Trophoblast cell (in vitro differentiated cells and primary cell): ENCODE results near the gene TTLL1.
A peak's percentile ranks its signal among the peaks of the same experiment; 100 is the strongest.
"Not testable (repeated sequence)": the region's sequence is repeated elsewhere in the genome, so short reads cannot be mapped to it uniquely, and the experiment has no call there.

Experiments
- DNase-seq, 2 donors: peaks; one replicate each; pipeline ENCODE4 v3.0.0-alpha.2; 2016
- H2AFZ ChIP-seq: 2 replicates; pipeline ENCODE4 v1.6.1; 2013; ENCODE audit warnings: low read length, moderate library complexity, mild to moderate bottlenecking; ENCODE audit not compliant: insufficient read depth, poor library complexity
- H2AK5ac ChIP-seq: 2 replicates; pipeline ENCODE4 v1.6.1; 2013; ENCODE audit warnings: mild to moderate bottlenecking, low read length
- H2BK120ac ChIP-seq: 2 replicates; pipeline ENCODE4 v1.6.1; 2013; ENCODE audit warnings: low read length, mild to moderate bottlenecking, moderate library complexity; ENCODE audit not compliant: insufficient read depth, poor library complexity
- H2BK12ac ChIP-seq: 2 replicates; pipeline ENCODE4 v1.6.1; 2013; ENCODE audit warnings: mild to moderate bottlenecking, low read length, moderate library complexity
- H2BK5ac ChIP-seq: 2 replicates; pipeline ENCODE4 v1.6.1; 2013; ENCODE audit warnings: low read length, low read depth, moderate library complexity, mild to moderate bottlenecking; ENCODE audit not compliant: poor library complexity
- H3K14ac ChIP-seq: 2 replicates; pipeline ENCODE4 v1.6.1; 2013; ENCODE audit warnings: mild to moderate bottlenecking, low read length
- H3K18ac ChIP-seq: 2 replicates; pipeline ENCODE4 v1.6.1; 2013; ENCODE audit warnings: mild to moderate bottlenecking, low read length
- H3K23ac ChIP-seq: 2 replicates; pipeline ENCODE4 v1.6.1; 2013; ENCODE audit warnings: low read length
- H3K27ac ChIP-seq: 2 replicates; pipeline ENCODE4 v1.5.1; 2013; ENCODE audit warnings: low read depth, mild to moderate bottlenecking, inconsistent platforms, low read length, moderate library complexity
- H3K27me3 ChIP-seq: 2 replicates; pipeline ENCODE4 v1.6.1; 2013; ENCODE audit warnings: inconsistent platforms, mild to moderate bottlenecking, low read length, moderate library complexity; ENCODE audit not compliant: insufficient read depth
- H3K36me3 ChIP-seq, 2 experiments: 1 replicate in 1 of 2; 2 replicates in 1 of 2; pipeline ENCODE4 v1.6.1; 2013; ENCODE audit warnings: low read length in 2 of 2, mild to moderate bottlenecking in 2 of 2, moderate library complexity in 1 of 2; ENCODE audit not compliant: insufficient read depth in 2 of 2, control insufficient read depth in 1 of 2
- H3K4ac ChIP-seq: 2 replicates; pipeline ENCODE4 v1.6.1; 2013; ENCODE audit warnings: low read depth, mild to moderate bottlenecking, low read length, moderate library complexity
- H3K4me1 ChIP-seq, 2 experiments: 1 replicate in 1 of 2; 2 replicates in 1 of 2; pipeline ENCODE4 v1.6.1; 2013; ENCODE audit warnings: low read length in 2 of 2, mild to moderate bottlenecking in 2 of 2, moderate library complexity in 1 of 2; ENCODE audit not compliant: insufficient read depth in 2 of 2, control insufficient read depth in 1 of 2
- H3K4me2 ChIP-seq: 2 replicates; pipeline ENCODE4 v1.6.1; 2013; ENCODE audit warnings: inconsistent platforms, mild to moderate bottlenecking, low read length, moderate library complexity
- H3K4me3 ChIP-seq: 2 replicates; pipeline ENCODE4 v1.5.1; 2013; ENCODE audit warnings: mild to moderate bottlenecking, low read depth, low read length, inconsistent platforms
- H3K79me1 ChIP-seq: one replicate; pipeline ENCODE4 v1.6.1; 2013; ENCODE audit warnings: low read length
- H3K79me2 ChIP-seq: 2 replicates; pipeline ENCODE4 v1.6.1; 2013; ENCODE audit warnings: low read length, mild to moderate bottlenecking; ENCODE audit not compliant: control insufficient read depth, insufficient read depth, poor library complexity
- H3K9ac ChIP-seq: 2 replicates; pipeline ENCODE4 v1.6.1; 2013; ENCODE audit warnings: mild to moderate bottlenecking, low read length
- H3K9me3 ChIP-seq: 2 replicates; pipeline ENCODE4 v1.6.1; 2013; ENCODE audit warnings: low read depth, mild to moderate bottlenecking, control low read depth, inconsistent platforms, low read length; ENCODE audit not compliant: insufficient read depth
- H4K12ac ChIP-seq: 2 replicates; pipeline ENCODE4 v1.6.1; 2013; ENCODE audit warnings: low read depth, mild to moderate bottlenecking, low read length, moderate library complexity
- H4K8ac ChIP-seq: 2 replicates; pipeline ENCODE4 v1.6.1; 2013; ENCODE audit warnings: low read depth, mild to moderate bottlenecking, low read length, moderate library complexity
- H4K91ac ChIP-seq: one replicate; pipeline ENCODE4 v1.6.1; 2013; ENCODE audit warnings: low read depth, mild to moderate bottlenecking, low read length, moderate library complexity
- WGBS: extraction: QIAGEN DNeasy Blood & Tissue Kit; methylation state at CpG from one replicate; pipeline ENCODE4 v1.1.7; 2013; ENCODE audit warnings: missing lambda C conversion rate; ENCODE audit not compliant: insufficient read length, insufficient coverage; ENCODE audit errors: extremely low coverage; 5-methylcytosine and 5-hydroxymethylcytosine counted together

The TTLL1 gene

GRCh38 chr22:42995654-42996053 is 93.5 kb downstream of the TTLL1 start:
- H3K18ac ChIP-seq, H3K4me3 ChIP-seq, H3K9ac ChIP-seq, H3K27me3 ChIP-seq, H4K8ac ChIP-seq, H4K91ac ChIP-seq, H2AK5ac ChIP-seq, H2BK120ac ChIP-seq, H2BK5ac ChIP-seq, H3K4ac ChIP-seq, H2AFZ ChIP-seq, H3K23ac ChIP-seq, H2BK12ac ChIP-seq, DNase-seq, H3K4me2 ChIP-seq, H3K14ac ChIP-seq, H4K12ac ChIP-seq, H3K9me3 ChIP-seq: not testable (repeated sequence)
- peaks cover 25 to 38% of the 10 kb centered on the region in 2 experiments for H3K4me1 ChIP-seq
- peaks cover 0 to 12% of the 10 kb centered on the region in 2 experiments for H3K36me3 ChIP-seq
- peaks cover 23% of the 10 kb centered on the region for H3K79me1 ChIP-seq
- no CpG with 5 or more reads among the region's 7 CpGs for WGBS
- H3K27ac ChIP-seq: peak overlapping the region; percentile 26
- peaks cover 41% of the 10 kb centered on the region for H3K79me2 ChIP-seq

DNA sequence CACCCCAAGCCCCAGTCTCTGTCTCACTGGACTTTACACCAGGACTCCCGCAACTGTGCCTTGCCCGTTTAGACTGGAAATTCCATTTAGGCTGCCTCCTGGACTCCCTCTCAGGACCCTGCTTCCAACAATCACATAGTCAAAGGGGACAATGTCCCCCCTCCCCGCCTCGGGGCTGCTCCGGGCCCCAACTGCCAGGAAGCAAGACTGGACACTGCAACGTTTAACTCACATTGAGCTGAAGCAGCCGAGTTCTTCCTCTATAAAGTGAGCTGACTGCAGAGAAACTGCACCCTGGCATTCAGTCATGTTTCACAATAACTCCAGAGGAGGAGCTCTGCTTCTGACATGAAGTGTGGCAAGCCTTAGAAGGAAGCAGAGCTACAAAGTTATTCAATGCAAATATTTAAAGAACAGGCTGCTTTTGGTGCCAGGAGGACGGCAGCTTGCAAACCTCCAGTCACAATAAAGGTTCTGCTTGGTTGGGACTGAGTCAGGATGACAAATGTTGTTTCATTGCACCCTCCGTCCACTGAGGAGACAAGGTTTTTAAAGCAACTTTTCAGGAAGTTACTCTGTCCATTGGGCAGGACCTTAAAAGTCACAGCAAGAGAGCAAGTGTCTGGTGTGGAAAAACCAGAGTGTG is 94.2 kb downstream of the TTLL1 start:
- Histone ChIP-seq H3K79me1 (peaks cover 25% of the 10 kb centered on the region), H3K14ac (peak overlapping the region; percentile 22), H3K9ac (no peak overlapping the region), H3K4me1 (peaks cover 29 to 41% of the 10 kb centered on the region in 2 experiments), H3K9me3 (peaks cover 1% of the 10 kb centered on the region), H2BK5ac (no peak overlapping the region), H3K4ac (peak overlapping the region; percentile 68), H2AK5ac (no peak overlapping the region), H2BK120ac (no peak overlapping the region), H3K27ac (peak overlapping the region; percentile 26), H3K36me3 (peaks cover 0 to 11% of the 10 kb centered on the region in 2 experiments), H4K8ac (peak overlapping the region; percentile 9), H3K18ac (peak overlapping the region; percentile 50), H4K12ac (no peak overlapping the region), H3K4me3 (no peak overlapping the region), H3K4me2 (no peak overlapping the region), H3K79me2 (peaks cover 38% of the 10 kb centered on the region), H3K23ac (no peak overlapping the region), H2AFZ (no peak overlapping the region), H3K27me3 (no peaks in the 10 kb centered on the region), H4K91ac (peak overlapping the region; percentile 30), H2BK12ac (peak overlapping the region; percentile 26)
- peak in 1 of 2 donors; percentile 71 for DNase-seq
- WGBS: no CpG with 5 or more reads among the region's 9 CpGs

GRCh38 chr22:42994276-42994916 is 94.8 kb downstream of the TTLL1 start:
- peak overlapping the region; percentile 26 for H3K27ac ChIP-seq

DNA sequence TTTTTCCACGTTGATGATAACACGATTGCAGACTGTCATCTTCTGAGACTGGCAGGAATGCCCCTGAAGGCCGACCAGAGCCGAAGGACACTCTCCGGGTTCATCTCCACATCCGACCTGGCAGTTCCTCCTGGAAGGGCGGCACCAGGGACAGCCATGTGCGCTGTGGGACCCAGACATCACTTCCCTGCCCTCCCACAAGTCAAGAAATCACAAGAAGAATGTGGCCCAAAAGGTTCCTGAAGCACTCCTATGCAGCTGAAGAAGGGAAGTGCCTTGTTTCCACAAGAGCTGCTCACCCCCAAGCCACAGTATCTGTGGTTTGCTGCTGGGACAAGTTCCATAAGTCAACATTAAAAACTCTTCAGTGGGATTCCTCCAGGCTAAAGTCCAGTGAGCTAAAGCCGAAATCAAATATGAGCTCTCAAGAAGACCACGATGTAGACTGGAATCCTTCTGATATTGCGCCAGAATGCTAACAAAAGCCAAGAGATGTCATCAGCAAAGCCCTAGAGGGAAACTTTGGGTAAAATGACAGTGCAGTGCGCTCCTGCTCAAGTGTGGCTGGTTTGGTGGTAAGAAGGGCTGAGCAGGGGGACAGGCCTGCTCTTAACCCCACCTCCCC is 95.4 kb downstream of the TTLL1 start:
- no peak overlapping the region for H2AFZ ChIP-seq
- no peak overlapping the region for H3K4me2 ChIP-seq
- H3K14ac ChIP-seq: peak overlapping the region; percentile 2
- H3K36me3 ChIP-seq: peaks cover 0 to 5% of the 10 kb centered on the region in 2 experiments
- peak overlapping the region; percentile 51 for H3K27ac ChIP-seq
- H2BK120ac ChIP-seq: peak overlapping the region; percentile 5
- no peak overlapping the region for H3K4me3 ChIP-seq
- H2AK5ac ChIP-seq: peak overlapping the region; percentile 59
- H4K91ac ChIP-seq: peak overlapping the region; percentile 45
- H3K79me1 ChIP-seq: peaks cover 25% of the 10 kb centered on the region
- H2BK5ac ChIP-seq: peak overlapping the region; percentile 57
- peak overlapping the region; percentile 14 for H3K18ac ChIP-seq
- DNase-seq: peak in 1 of 2 donors; percentile 86
- H2BK12ac ChIP-seq: peak overlapping the region; percentile 82
- peaks cover 26 to 41% of the 10 kb centered on the region in 2 experiments for H3K4me1 ChIP-seq
- no peak overlapping the region for H3K23ac ChIP-seq
- H3K27me3 ChIP-seq: no peaks in the 10 kb centered on the region
- peak overlapping the region; percentile 37 for H3K4ac ChIP-seq
- H4K12ac ChIP-seq: no peak overlapping the region
- peak overlapping the region; percentile 42 for H4K8ac ChIP-seq
- peaks cover 1% of the 10 kb centered on the region for H3K9me3 ChIP-seq
- H3K9ac ChIP-seq: no peak overlapping the region
- H3K79me2 ChIP-seq: peaks cover 28% of the 10 kb centered on the region
- WGBS: no CpG with 5 or more reads among the region's 12 CpGs

More at GRCh38 chr22:42994276-42994916, 94.8 kb downstream of the TTLL1 start:
- no peak overlapping the region for H4K12ac ChIP-seq
- no peak overlapping the region for H3K4me3 ChIP-seq
- no peak overlapping the region for H2BK120ac ChIP-seq
- DNase-seq: no peak
- H3K79me1 ChIP-seq: peaks cover 25% of the 10 kb centered on the region
- no peak overlapping the region for H3K23ac ChIP-seq
- H3K27me3 ChIP-seq: no peaks in the 10 kb centered on the region
- peaks cover 26 to 41% of the 10 kb centered on the region in 2 experiments for H3K4me1 ChIP-seq
- H3K14ac ChIP-seq: peak overlapping the region; percentile 2
- peaks cover 34% of the 10 kb centered on the region for H3K79me2 ChIP-seq
- peak overlapping the region; percentile 16 for H3K9ac ChIP-seq
- no CpG with 5 or more reads among the region's 12 CpGs for WGBS
- peak overlapping the region; percentile 2 for H4K8ac ChIP-seq
- peaks cover 1% of the 10 kb centered on the region for H3K9me3 ChIP-seq
- H3K18ac ChIP-seq: peak overlapping the region; percentile 2
- no peak overlapping the region for H2BK12ac ChIP-seq
- H3K4ac ChIP-seq: peak overlapping the region; percentile 68
- peak overlapping the region; percentile 2 for H2AFZ ChIP-seq
- peaks cover 0 to 9% of the 10 kb centered on the region in 2 experiments for H3K36me3 ChIP-seq
- peak overlapping the region; percentile 30 for H4K91ac ChIP-seq
- no peak overlapping the region for H3K4me2 ChIP-seq
- H2BK5ac ChIP-seq: no peak overlapping the region
- H2AK5ac ChIP-seq: peak overlapping the region; percentile 1
